Skeletal muscle satellite cell (primary cell): ENCODE measurements around the gene NDUFS5.
"Not testable (repeated sequence)": the region's sequence is repeated elsewhere in the genome, so short reads cannot be mapped to it uniquely, and the experiment has no call there.

Experiments
- H3K27me3 ChIP-seq: 2 replicates; pipeline ENCODE4 v1.7.0; 2013; ENCODE audit warnings: low read length; ENCODE audit not compliant: control insufficient read depth, insufficient read depth
- H3K36me3 ChIP-seq: 2 replicates; pipeline ENCODE4 v1.7.0; 2013; ENCODE audit warnings: mild to moderate bottlenecking, control low read depth, low read length; ENCODE audit not compliant: insufficient read depth
- H3K4me1 ChIP-seq: 2 replicates; pipeline ENCODE4 v1.7.0; 2013; ENCODE audit warnings: low read length; ENCODE audit not compliant: control insufficient read depth, insufficient read depth
- H3K4me2 ChIP-seq: 2 replicates; pipeline ENCODE4 v1.7.0; 2013; ENCODE audit warnings: mild to moderate bottlenecking, low read length
- H3K4me3 ChIP-seq: 2 replicates; pipeline ENCODE4 v1.7.0; 2013; ENCODE audit warnings: low read length
- H3K9ac ChIP-seq: 2 replicates; pipeline ENCODE4 v1.7.0; 2013; ENCODE audit warnings: mild to moderate bottlenecking, low read depth, low read length, moderate library complexity
- H3K9me3 ChIP-seq: replicated peaks from 2 replicates; pipeline ENCODE4 v1.7.0; 2013; ENCODE audit warnings: mild to moderate bottlenecking, control low read depth, low read length

NDUFS5 gene

DNA sequence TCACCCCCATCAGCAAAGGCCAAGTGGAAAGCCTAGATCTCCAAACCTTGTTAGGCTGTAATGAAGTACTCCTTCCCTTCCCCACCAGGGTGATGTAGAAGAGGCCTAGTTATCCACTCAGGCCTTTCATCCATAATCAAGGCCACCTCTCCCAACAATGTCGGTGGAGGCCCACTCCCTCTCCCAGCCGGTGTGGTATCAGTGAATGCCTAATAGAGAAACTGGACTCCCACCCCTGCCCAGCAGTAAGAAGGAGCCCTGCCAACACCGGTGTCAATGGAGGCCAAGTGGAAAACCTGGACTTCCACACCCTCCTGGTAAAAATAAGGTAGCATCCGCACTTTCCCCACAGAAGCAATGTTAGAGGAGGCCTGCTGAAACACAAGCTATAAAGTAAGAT, 23.9 kb downstream of the NDUFS5 start:
- no peak overlapping the region for H3K4me3 ChIP-seq
- H3K9ac ChIP-seq = no peak overlapping the region
- H3K27me3 ChIP-seq = no peaks in the 10 kb centered on the region
- no peaks in the 10 kb centered on the region for H3K9me3 ChIP-seq
- peaks cover 2% of the 10 kb centered on the region for H3K36me3 ChIP-seq
- H3K4me2 ChIP-seq = no peak overlapping the region
- peaks cover 21% of the 10 kb centered on the region for H3K4me1 ChIP-seq

DNA sequence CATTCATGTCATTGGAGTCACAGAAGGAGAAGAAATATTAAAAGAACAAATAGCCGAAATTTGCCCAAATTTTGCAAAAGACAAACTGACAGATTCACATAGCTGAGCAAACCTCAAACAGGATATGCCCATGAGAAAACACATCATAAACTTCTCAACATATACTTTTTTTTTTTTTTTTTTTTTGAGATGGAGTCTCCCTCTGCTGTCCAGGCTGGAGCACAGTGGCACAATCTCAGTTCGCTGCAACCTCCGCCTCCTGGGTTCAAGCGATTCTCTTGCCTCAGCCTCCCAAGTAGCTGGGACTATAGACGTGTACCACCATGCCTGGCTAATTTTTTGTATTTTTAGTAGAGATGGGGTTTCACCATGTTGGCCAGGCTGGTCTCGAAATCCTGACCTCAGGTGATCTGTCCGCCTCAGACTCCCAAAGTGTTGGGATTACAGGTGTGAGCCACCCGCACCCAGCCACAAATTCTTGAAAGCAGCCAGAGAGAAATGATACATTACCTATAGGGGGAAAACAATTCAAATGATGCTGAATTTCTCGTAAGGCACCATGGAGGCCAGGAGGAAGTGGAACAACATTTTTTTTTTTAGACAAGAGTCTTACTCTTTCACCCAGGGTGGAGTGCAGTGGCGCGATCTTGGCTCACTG, 25.2 kb downstream of the NDUFS5 start:
- H3K4me2 ChIP-seq, H3K9me3 ChIP-seq, H3K9ac ChIP-seq, H3K36me3 ChIP-seq, H3K4me3 ChIP-seq, H3K27me3 ChIP-seq: not testable (repeated sequence)
- peaks cover 21% of the 10 kb centered on the region for H3K4me1 ChIP-seq

DNA sequence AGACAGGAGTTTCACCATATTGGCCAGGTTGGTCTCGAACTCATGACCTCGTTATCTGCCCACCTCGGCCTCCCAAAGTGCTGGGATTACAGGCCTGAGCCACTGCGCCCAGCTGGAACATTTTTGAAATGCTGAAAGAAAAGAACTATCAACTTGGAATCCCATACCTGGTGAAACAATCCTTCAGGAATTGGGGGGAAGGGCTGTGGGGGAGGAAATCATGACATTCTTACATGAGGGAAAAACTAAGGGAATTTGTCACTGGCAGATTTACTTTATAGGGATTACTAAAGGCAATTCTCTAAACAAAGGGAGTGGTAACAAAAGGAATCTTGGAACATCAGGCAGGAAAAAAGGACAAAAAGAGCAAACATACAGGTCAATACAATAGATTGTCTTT, 25.8 kb downstream of the NDUFS5 start:
- no peak overlapping the region for H3K9ac ChIP-seq
- H3K36me3 ChIP-seq = peaks cover 2% of the 10 kb centered on the region
- no peaks in the 10 kb centered on the region for H3K27me3 ChIP-seq
- no peaks in the 10 kb centered on the region for H3K9me3 ChIP-seq
- H3K4me2 ChIP-seq = no peak overlapping the region
- H3K4me3 ChIP-seq = no peak overlapping the region
- peaks cover 19% of the 10 kb centered on the region for H3K4me1 ChIP-seq

DNA sequence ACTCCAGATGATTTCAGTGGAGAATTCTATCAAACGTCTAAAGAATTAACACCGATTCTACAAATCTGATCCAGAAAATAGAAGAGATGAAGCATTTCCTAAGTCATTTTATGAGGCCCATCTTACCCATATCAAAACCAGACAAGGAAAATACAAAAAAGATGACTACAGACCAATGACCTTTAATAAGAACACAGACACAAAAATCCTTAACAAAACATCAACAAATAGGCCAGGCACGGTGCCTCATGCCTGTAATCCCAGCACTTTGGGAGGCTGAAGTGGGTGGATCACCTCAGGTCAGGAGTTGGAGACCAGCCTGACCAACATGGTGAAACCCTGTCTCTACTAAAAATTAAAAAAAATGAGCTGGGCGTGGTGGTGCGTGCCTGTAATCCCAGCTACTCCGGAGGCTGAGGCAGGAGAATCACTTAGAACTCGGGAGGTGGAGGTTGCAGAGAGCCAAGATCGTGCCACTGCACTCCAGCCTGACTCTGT, 29.1 kb downstream of the NDUFS5 start:
- not testable (repeated sequence) for H3K4me1 ChIP-seq, H3K36me3 ChIP-seq, H3K4me3 ChIP-seq, H3K4me2 ChIP-seq, H3K9ac ChIP-seq, H3K9me3 ChIP-seq, H3K27me3 ChIP-seq

DNA sequence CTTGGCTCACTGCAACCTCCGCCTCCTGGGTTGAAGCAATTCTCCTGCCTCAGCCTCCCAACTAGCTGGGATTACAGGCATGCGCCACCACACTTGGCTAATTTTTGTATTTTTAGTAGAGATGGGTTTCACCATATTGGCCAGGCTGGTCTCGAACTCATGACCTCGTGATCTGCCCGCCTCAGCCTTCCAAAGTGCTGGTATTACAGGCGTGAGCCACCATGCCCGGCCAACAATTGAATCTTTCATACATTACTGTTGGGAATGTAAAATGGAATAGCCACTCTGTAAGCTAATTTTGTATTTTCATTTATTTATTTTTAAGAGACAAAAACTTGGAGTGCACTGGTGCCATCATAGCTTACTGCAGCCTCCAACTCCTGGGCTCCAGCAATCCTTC, 35.4 kb downstream of the NDUFS5 start:
- H3K4me3 ChIP-seq, H3K9me3 ChIP-seq, H3K36me3 ChIP-seq, H3K4me2 ChIP-seq, H3K27me3 ChIP-seq, H3K4me1 ChIP-seq, H3K9ac ChIP-seq: not testable (repeated sequence)

DNA sequence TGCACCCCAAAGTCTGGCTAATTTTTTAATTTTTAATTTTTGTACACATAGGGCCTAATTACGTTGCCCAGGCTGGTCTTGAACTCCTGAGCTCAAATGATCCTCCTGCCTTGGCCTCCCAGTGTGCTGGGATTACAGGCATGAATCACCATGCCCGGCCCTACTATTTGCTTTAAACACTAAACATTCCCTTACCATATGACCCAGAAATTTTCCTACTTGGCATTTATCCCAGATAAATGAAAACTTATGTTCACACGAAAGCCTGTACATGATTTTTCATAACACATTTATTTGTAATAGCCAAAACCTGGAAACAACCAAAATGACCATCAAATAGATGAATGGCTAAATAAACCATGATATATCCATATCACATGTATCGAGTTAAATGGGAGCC, 35.8 kb downstream of the NDUFS5 start:
- H3K4me2 ChIP-seq = no peak overlapping the region
- no peaks in the 10 kb centered on the region for H3K27me3 ChIP-seq
- H3K36me3 ChIP-seq = no peaks in the 10 kb centered on the region
- H3K4me3 ChIP-seq = no peak overlapping the region
- H3K4me1 ChIP-seq = no peaks in the 10 kb centered on the region
- no peak overlapping the region for H3K9ac ChIP-seq
- H3K9me3 ChIP-seq = no peaks in the 10 kb centered on the region

DNA sequence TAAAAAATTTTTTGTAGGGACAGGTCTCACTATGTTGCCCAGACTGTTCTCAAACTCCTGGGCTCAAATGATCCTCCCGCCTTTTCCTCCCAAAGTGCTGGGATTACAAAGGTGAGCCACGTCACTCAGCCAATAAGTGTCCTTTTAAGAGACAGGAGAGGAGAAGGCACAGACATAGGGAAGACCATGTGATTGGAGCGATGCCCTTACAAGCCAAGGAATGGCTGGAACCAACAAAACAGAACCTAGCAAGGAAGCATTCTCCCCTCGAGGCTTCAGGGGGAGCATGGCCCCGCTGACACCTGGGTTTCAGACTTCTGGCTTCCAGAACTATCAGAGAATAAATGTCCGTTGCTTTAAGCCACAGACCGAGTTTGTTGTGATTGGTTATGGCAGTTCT, 37.0 kb downstream of the NDUFS5 start:
- H3K9me3 ChIP-seq = no peaks in the 10 kb centered on the region
- H3K27me3 ChIP-seq = no peaks in the 10 kb centered on the region
- H3K4me2 ChIP-seq = no peak overlapping the region
- no peaks in the 10 kb centered on the region for H3K4me1 ChIP-seq
- H3K9ac ChIP-seq = no peak overlapping the region
- H3K4me3 ChIP-seq = no peak overlapping the region
- H3K36me3 ChIP-seq = no peaks in the 10 kb centered on the region

DNA sequence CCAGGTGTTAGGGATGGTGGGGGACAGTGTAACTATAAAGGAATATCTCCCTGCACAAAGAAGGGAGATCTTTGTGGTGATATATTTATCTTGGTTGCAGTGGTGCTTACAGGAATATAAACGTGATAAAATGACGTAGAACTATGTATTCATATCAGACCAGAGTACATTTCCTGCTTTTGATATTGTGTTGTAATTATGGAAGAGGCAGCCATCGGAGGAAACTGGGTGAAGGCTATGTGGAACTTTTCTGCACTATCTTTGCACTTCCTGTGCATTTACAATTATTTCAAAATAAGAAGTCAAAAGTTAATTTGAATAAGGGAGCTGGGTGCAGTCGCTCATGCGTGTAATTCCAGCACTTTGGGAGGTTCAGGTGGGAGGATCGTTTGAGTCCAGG, 37.6 kb downstream of the NDUFS5 start:
- H3K27me3 ChIP-seq = no peaks in the 10 kb centered on the region

DNA sequence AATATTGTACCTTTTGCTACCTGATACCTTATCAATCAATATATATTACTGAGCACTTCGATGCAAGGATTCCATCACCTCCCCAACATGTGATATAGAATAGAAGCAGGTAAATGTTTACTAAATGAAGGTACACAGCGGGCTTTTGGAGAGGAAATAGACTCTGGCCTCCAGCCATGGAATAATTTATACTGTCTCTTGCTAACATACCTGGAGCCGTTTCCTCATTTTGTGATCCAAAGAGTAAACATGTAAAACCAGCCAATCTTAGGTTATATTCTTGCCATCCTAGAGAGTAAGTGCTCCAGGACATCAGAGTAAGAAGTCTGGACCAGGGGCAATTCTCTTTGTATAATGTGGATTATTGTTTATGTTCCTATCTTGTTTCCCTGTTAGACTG, 39.4 kb downstream of the NDUFS5 start:
- Histone ChIP-seq H3K36me3 (no peaks in the 10 kb centered on the region), H3K27me3 (no peaks in the 10 kb centered on the region), H3K9ac (no peak overlapping the region), H3K4me2 (no peak overlapping the region), H3K9me3 (no peaks in the 10 kb centered on the region), H3K4me1 (no peaks in the 10 kb centered on the region), H3K4me3 (no peak overlapping the region)

More for the DNA sequence above, 37.6 kb downstream of the NDUFS5 start:
- Histone ChIP-seq H3K4me3 (no peak overlapping the region), H3K9me3 (no peaks in the 10 kb centered on the region), H3K4me2 (no peak overlapping the region), H3K4me1 (no peaks in the 10 kb centered on the region), H3K36me3 (no peaks in the 10 kb centered on the region), H3K9ac (no peak overlapping the region)

DNA sequence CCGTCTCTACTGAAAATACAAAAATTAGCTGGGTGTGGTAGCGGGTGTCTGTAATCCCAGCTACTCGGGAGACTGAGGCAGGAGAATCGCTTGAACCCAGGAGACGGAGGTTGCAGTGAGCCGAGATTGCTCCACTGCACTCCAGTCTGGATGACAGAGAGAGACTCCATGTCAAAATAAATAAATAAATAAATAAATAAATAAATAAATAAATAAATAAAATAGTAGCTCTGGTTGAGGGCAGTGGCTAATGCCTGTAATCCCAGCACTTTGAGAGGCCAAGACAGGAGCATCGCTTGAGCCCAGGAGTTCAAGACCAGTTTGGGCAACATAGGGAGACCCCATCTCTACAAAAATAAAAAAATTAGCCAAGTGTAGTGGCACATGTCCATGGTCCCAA, 42.1 kb downstream of the NDUFS5 start:
- H3K36me3 ChIP-seq, H3K4me3 ChIP-seq, H3K4me2 ChIP-seq, H3K27me3 ChIP-seq, H3K9me3 ChIP-seq, H3K4me1 ChIP-seq, H3K9ac ChIP-seq: not testable (repeated sequence)

DNA sequence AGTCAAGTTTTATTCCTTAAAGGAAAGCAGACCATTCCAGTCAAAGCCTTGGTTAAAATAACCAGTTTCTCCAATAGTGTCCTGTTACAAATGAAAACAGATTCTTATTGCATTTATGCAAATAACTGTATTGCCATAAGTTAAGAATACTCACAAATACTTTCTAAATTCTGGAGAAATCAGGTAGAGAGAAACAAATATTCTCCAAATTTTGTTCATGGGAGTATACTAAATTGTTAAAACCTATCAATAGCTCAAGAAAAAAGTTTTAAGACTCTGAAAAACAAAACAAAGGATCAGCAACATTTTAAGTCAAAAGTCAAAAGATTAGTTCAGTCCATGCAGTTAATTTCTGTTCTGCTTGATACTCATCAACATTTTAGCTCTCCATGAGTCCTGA, 45.4 kb downstream of the NDUFS5 start:
- not testable (repeated sequence) for H3K4me2 ChIP-seq, H3K9me3 ChIP-seq, H3K27me3 ChIP-seq, H3K4me3 ChIP-seq, H3K9ac ChIP-seq, H3K4me1 ChIP-seq, H3K36me3 ChIP-seq

DNA sequence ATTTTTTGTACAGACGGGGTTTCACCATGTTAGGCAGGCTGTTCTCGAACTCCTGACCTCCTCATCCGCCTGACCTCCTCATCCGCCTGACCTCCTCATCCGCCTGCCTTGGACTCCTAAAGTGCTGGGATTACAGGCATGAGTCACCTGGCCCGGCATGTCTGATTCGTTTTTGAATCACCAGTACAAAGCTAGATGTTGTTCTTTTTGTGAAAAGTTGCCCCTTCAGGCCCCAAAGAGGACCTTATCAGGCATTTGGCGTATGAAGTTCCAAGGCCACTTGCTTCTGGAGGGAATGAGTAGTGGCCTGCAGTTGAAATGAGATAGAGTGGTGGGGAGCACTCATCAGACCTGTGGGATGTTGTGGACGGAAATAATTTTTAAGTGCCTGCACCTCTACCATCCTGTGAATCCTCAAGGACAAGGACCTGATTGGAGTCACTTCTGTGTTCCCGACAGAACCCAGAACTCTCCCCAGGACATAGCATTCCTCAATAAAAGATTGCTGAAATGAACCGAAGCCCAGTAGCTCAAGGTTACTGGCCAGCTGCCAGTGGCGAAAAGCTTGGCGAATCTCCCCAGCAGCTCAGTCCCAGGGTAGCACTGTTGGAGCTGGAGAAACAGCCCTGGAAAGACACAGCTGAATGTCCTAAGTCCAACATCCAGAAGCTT, 50.1 kb downstream of the NDUFS5 start:
- no peaks in the 10 kb centered on the region for H3K36me3 ChIP-seq
- H3K4me3 ChIP-seq = no peak overlapping the region
- no peaks in the 10 kb centered on the region for H3K27me3 ChIP-seq
- peaks cover 13% of the 10 kb centered on the region for H3K4me1 ChIP-seq
- no peak overlapping the region for H3K9ac ChIP-seq
- no peaks in the 10 kb centered on the region for H3K9me3 ChIP-seq
- H3K4me2 ChIP-seq = peak overlapping the region; percentile 28
